Choroid plexus epithelial cell (primary cell): ENCODE measurements around the gene WBP2.
"Not testable (repeated sequence)": the region's sequence is repeated elsewhere in the genome, so short reads cannot be mapped to it uniquely, and the experiment has no call there.

Source experiments
- DNase-seq: peaks from one replicate; pipeline ENCODE4 v3.0.0-alpha.2; 2010; ENCODE audit warnings: low read depth
- H3K4me3 ChIP-seq: 2 replicates; pipeline ENCODE4 v1.5.1; 2011; ENCODE audit warnings: low read depth, mild to moderate bottlenecking, control low read depth, low read length, moderate library complexity
- TF ChIP-seq, protein P1 (sequence below): conservative IDR thresholded peaks from 2 replicates; pipeline ENCODE4 v1.5.1; 2011; ENCODE audit warnings: low read depth, mild to moderate bottlenecking, control low read depth, inconsistent platforms, low read length, moderate library complexity

The WBP2 gene

GRCh38 chr17:75856062-75856756, 1.1 kb upstream of the WBP2 start:
- peak; percentile 46 for DNase-seq
- TF ChIP-seq, protein P1, sequence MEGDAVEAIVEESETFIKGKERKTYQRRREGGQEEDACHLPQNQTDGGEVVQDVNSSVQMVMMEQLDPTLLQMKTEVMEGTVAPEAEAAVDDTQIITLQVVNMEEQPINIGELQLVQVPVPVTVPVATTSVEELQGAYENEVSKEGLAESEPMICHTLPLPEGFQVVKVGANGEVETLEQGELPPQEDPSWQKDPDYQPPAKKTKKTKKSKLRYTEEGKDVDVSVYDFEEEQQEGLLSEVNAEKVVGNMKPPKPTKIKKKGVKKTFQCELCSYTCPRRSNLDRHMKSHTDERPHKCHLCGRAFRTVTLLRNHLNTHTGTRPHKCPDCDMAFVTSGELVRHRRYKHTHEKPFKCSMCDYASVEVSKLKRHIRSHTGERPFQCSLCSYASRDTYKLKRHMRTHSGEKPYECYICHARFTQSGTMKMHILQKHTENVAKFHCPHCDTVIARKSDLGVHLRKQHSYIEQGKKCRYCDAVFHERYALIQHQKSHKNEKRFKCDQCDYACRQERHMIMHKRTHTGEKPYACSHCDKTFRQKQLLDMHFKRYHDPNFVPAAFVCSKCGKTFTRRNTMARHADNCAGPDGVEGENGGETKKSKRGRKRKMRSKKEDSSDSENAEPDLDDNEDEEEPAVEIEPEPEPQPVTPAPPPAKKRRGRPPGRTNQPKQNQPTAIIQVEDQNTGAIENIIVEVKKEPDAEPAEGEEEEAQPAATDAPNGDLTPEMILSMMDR: no peak
- peak overlapping the region; percentile 77 for H3K4me3 ChIP-seq

DNA sequence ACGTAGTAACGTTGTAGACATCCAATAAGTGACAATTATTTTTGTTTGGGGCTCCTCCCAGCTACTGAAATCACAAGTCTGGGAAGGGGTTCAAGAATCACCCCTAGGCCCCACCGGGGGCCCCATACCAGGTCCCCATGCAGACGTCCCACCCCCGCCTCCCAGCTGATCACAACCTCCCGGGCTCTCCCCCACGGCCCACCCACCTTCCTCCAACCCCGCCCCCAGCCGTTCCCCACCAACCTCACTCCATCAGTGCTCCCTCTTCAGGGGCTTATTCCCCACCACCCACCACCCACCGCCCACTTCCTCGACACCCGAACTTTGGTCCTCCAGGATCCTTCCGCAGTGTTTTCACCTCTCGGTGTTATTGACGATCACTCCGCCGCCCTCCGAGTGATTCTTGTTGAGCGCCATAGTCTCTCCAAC, 240 bp downstream of the WBP2 start:
- TF ChIP-seq, protein P1: no peak
- H3K4me3 ChIP-seq: peak overlapping the region; percentile 69
- DNase-seq: no peak

DNA sequence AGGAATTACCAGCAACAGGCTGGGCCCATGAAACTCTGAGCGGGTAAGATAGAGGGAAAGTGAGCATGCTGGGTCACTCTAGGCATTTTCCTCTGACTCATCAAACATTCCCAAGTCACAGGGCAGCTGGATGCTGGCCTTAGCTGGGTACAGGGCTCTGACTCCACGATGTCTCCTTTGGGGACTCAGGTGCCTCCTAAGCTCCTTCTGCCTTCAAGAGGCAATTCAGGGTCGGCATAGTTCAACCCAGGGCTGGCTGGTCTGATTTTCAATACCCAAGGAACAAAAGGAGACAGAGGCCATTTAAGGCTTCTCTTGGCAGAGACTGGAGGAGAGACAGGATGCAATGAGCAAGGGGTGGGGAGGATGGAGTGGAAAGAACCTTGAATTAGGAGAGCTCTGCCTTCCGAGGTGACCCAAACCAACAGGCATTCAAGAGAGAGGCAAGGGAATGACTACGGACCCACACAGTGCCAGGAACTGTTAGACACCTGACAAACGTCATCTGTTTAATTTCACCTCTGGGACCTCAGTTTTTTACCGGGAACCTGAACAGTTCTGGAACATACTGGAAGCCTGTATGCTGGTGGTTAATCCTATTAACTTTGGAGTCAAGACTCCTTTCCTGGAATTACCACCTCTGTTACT, 910 bp downstream of the WBP2 start:
- DNase-seq: peak; percentile 75
- TF ChIP-seq, protein P1: no peak
- peak overlapping the region; percentile 69 for H3K4me3 ChIP-seq

DNA sequence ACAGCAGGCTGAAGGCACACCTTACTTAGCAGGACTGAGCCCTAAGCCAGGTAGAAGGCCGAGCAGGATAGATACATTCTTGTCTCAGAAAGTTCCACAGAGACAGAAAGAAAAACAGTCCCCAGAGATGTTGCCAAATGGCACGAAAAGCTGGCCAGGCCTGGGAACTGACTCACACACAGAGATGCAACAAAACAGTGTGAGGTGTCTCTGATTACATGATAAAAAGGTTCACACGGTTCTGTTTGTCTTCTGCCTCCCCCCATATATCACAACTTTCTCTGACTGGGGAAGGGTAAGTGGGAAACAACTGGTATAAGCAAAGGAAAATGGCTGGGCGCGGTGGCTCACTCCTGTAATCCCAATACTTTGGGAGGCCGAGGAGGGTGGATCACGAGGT, 1.7 kb downstream of the WBP2 start:
- no peak overlapping the region for H3K4me3 ChIP-seq
- TF ChIP-seq, protein P1: no peak
- peak; percentile 78 for DNase-seq

- not testable (repeated sequence) for H3K4me3 ChIP-seq, DNase-seq
These were observed 3.5 kb downstream of the WBP2 start for GRCh38 chr17:75851693-75851991.

DNA sequence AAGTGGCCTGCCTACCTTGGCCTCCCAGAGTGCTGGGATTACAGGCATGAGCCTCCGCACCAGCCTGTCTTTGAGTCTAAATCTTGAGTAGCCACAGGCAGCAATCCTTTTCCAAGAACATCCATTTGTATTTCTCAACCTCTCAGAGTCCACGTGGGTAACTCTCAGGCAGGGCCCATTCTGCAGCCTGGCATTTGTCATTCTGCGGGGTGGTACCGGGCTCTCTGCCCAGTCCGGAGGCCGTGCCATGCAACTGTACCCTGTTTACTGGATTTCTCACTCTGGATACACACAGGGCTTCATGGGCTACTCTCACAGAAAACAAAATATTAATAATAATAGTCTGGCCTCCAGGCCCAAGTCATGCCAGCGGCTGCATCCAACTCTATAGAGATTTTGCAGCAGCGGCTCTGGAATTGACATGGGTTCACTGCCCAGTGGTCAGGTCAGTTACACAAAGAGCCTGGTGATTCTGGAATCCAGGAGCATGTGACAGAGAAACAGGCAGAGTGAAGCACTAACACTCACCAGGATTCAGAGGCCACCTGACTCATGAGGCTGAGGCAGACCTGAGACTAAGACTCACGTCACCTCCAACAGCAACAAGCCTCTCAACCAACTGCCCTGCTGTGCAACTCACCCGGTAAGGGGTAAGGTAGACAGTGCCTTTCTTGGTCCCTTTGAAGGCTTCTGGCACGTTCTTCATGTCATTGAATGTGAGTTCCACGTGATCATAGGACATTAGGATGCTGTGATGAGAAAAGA, 4.0 kb downstream of the WBP2 start:
- no peak overlapping the region for H3K4me3 ChIP-seq
- TF ChIP-seq, protein P1: no peak
- peak; percentile 28 for DNase-seq

DNA sequence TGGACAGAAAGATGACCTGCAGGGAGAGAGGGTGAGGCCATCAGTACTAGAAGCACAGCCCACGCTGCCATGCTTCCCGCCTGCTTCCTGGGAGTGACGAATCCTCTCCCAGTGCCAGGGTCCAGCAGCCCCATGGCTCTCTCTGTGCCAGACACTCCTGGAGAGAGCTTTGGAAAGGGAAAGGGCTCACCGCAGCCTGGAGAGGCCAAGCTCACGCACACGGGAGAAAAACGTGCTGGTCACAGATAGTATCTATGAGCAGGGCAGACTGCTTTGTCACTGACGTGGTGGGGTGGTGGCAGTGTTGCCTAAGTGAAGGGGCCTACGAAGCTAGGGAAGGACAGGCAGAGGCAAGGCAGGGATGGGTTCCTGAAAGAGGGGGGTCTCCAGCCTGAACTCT, 5.4 kb downstream of the WBP2 start:
- DNase-seq: no peak
- H3K4me3 ChIP-seq: no peak overlapping the region
- TF ChIP-seq, protein P1: no peak
